ENCODE results near the gene KLF4.
"Not testable (repeated sequence)": the region's sequence is repeated elsewhere in the genome, so short reads cannot be mapped to it uniquely, and the experiment has no call there.

The KLF4 gene

DNA sequence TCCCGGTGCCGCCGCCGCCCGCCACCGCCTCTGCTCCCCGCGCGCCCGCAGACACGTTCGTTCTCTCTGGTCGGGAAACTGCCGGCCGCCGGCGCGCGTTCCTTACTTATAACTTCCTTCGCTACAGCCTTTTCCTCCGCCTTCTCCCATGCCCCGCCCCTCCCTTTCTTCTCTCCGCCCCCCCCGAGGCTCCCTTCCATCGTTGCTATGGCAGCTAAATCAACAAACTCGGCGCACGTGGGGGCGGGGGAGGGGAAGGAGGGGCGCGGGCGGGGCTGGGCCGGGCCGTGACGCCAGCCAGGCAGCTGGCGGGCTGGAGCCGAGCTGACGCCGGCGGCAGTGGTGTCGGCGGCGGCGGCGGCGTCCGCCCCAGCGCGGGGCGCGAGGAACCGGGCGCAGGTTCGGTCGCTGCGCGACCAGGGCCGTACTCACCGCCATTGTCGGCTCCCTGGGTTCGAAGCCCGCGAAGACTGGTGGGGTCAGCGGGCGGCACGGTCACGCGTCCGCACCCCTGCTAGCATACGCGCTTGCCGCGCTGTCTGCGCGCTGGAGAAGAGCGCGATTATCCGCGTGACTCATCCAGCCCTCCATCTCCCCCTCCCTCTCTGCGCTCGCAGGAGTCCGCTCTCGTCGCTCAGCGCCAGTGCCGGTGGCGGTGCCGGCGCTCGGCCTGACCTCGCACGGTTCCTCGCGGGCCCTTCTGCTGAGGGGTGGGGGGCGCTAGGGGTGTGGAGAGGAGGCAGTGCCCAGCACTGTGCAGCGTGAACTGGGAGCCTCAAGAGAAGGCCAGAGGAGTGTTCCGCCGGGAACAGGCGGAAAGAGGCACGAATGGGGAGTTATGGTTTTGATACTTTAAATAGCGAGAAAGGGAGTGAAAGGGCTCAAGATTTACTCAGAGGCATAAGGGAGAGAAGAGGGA lies at the start of gene KLF4:
Gene KLF4, minus strand, starts transcription at position 83 of the 919 bp plus-strand sequence. CDS start 597 bp downstream, outside the sequence.
- peak; percentile 91 to 92 for DNase-seq

- no peak for DNase-seq
Measured at GRCh38 chr9:107536462-107536861, 46.9 kb upstream of the KLF4 start.

DNA sequence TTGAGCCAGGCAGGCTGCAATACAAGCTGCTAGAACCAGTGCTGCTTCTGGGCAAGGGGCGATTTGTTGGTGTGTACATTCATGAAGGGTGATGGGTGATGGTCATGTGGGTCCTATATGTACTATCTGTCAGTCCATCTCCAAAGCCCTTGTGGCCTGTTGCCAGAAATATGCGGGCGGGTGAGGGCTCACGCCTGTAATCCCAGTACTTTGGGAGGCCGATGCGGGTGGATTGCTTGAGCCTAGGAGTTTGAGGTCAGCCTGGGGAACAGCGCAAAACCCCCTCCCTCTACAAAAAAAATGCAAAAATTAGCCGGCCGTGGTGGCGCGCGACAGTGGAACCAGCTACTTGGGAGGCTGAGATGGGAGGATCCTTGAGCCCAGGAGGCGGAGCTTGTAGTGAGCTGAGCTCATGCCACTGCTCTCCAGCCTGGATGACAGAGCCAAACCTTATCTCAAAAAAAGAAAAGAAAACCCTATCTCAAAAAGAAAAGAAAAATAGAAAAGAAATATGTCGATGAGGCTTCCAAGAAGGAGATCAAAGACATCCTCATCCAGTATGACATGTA lies 45.0 kb upstream of the KLF4 start:
- DNase-seq, result no peak

DNA sequence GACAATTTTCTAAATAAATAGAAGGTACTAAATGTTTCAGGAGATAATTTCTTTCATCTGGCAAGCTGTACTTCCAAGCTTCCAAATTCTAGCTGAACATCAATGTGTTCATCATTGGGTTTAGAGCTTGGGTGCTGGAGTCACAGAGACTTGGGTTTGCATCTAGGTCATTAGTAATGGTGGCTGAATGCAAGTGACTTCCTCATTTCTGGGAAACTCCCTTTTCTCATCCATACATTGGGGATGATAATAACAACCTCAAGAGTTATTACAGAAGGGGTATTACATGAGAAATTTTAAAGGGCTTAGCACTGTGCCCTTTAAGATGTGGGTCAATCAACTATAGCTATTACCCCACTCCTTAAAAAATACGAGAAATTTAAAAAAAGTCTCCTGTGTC lies 41.1 kb upstream of the KLF4 start:
- DNase-seq, result no peak

GRCh38 chr9:107528686-107529085 lies 39.1 kb upstream of the KLF4 start:
- no peak for DNase-seq

DNA sequence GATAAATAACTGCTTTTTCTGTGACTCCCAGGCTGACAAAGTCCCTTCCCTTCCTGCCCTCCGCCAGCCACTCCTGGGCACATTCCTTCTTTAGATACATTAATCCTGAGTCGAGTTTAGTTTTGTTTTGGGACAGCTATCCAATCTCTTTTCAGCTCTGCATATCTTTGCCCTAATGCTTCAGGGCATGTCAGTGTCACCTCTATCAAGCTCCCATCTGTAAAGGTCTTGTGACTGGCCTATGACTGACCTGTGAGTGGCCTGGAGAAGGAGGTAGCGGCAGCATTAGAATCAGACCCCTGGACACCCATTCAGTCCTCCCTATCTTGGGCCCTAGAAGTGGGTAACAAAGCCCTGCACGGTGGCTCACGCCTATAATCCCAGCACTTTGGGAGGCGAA lies 34.0 kb upstream of the KLF4 start:
- DNase-seq, result no peak

DNA sequence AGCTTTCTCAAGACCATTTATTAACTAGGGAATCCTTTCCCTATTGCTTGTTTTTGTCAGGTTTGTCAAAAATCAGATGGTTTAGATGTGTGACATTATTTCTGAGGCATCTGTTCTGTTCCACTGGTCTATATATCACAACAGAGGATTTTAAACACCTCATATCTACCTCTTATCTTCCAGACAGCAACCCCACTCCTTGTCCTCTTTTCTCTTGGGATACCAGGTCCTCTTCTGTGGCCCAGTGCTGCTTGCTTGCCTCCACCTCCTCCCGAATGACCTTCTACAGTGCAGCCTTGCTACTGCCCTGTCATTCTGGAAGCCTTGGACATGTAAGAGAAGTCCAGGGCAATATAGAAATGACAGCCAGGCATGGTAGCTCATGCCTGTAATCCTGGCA lies 30.6 kb upstream of the KLF4 start:
- DNase-seq, result no peak

GRCh38 chr9:107518037-107518807 lies 28.7 kb upstream of the KLF4 start:
- peak in 1 of 2 experiments; percentile 11 for DNase-seq

DNA sequence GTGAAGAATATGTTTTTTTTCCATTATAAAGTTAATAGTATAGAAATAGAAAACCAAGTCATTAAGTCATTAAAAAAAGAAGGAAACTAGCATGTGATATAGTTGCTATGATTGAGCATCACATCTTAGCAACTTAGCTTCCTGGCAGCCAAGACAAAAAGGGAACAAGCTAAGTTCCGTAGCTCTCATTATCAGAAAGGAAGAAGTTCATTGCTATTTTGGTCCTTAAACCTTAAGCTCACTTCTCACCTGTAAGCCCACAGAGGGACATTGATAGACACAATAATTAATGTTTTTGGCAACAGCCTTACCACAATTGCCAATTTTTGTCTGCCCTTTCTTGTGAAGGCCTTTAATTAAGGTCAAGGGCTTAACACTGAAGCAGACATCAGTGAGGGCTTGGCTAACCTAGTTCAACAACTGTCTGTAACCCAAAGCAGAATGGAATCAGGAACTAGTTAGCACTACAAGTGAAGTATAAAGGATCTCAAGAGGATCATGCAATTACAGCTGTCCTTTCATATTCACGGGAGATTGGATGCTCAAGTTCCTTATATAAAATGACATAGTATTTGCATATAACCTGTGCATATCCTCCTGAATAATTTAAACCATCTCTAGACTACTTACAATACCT lies 24.0 kb upstream of the KLF4 start:
- DNase-seq, result no peak

GRCh38 chr9:107504585-107505455 lies 15.3 kb upstream of the KLF4 start:
- DNase-seq, result no peak

DNA sequence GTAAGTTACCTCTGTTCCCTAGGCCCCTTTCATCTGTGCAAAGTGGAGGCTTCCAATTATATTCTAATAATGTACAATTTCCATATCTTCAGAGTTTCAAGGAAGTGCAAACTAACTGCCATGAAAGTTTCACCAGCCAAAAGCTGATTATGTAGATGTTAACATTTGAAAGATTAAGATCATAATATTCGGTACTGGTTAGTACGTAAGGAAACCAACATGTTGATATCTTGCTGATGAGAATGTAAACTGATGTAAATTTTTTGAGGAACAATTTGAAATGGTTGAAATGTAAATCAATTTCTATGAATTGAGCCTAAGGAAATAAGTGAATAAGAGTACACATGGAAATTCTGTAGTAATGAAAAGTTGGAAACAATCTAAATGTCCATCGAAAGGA lies 12.9 kb upstream of the KLF4 start:
- no peak for DNase-seq

GRCh38 chr9:107500421-107501200 lies 11.0 kb upstream of the KLF4 start:
- DNase-seq, result not testable (repeated sequence)

GRCh38 chr9:107496976-107497375 lies 7.4 kb upstream of the KLF4 start:
- no peak for DNase-seq

DNA sequence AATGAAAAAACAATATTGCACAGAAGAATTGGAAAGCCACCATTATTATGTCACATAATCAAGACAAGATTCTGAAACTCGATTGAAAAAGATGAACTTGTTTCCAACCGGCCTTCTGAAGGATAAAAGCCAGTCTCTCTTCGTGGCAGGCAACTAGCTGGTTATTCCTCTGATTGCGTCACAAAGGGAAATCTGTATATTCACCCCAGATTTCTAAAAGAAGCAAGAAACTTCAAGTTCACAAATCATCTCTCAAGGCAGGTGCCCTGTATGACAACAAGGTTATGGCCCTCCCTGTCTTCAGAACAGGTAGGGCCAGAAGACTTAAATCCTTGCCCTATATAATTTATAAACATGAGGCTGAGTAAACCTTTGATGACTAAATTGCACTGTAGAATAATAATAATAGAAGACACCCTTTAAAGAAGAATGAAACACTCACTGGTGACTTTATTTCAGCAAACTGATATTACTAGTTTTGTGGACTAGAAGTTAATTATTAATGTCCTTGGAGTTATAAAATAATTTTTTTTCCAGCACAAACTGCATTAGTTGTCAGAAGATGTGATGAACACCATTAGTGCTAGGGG lies 2.9 kb upstream of the KLF4 start:
- DNase-seq, result no peak

GRCh38 chr9:107491081-107492053 lies 1.8 kb upstream of the KLF4 start:
- DNase-seq, result no peak

GRCh38 chr9:107490606-107490970 lies 1.0 kb upstream of the KLF4 start:
- DNase-seq, result peak in 1 of 2 experiments; percentile 48

DNA sequence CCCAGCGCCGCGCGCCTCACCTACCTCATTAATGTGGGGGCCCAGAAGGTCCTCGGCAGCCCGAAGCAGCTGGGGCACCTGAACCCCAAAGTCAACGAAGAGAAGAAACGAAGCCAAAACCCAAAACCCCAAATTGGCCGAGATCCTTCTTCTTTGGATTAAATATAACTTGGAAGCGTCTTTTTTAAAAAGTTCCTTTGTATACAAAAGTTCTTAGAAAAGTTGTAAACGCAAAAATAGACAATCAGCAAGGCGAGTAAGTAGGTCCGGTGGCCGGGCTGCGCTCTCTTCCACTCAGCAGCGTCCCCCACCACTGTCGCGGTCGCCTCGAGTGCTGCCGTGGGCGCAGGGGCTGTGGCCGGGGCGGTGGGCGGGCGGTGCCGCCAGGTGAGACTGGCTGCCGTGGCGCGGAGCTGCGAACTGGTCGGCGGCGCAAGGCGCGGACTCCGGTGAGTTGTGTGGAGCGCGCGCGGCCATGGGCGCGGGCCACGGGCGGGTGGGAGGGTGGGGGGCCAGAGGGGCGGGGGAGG lies 360 bp downstream of the KLF4 start:
- DNase-seq, result peak in 1 of 2 experiments; percentile 53

- peak; percentile 56 to 77 for DNase-seq
Measured at GRCh38 chr9:107488375-107489143, 1.0 kb downstream of the KLF4 start.
